ENCODE results near the gene NRG2.

The NRG2 gene

DNA sequence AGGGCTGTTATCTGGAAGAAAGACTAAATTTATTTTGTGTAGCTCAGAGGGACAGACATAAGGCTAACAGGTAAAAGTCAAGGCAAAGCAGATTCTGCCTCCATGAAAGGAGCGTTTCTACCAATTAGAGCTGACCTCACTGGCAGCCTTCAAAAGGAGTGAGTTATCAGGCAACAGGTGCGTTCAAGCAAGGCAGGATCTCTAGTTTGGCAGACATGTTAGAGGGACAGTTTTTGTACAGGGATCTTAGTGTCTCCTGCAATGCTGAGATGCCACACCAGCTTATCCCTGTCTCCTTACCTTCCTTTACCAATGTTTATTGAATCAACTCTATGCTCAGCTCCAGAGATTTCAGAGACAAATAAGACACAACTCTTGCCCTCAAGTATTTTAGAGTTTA, 73.8 kb downstream of the NRG2 start:
- TF ChIP-seq CTCF (IDR thresholded peaks at IDR 0.05; ENCODE audit: low read depth, low read length, missing control alignments), result no peak
- in situ Hi-C loops (cut with HindIII; ENCODE audit: low sequenced_read_pairs), result loop anchor here (25.0 kb wide), 1 partner anchor 182 kb away; the partner anchor contains the start of gene PSD2

GRCh38 chr5:139968547-139969261, 74.4 kb downstream of the NRG2 start:
- DNase-seq (ENCODE audit: low read depth), result peak; percentile 53
- no peak overlapping the region for H3K4me3 ChIP-seq (ENCODE audit: low read depth, low read length)
- TF ChIP-seq CTCF (IDR thresholded peaks at IDR 0.05; ENCODE audit: low read depth, low read length, missing control alignments), result peak; percentile 99
- in situ Hi-C loops (cut with HindIII; ENCODE audit: low sequenced_read_pairs), result loop anchor here (25.0 kb wide), 1 partner anchor 181 kb away; the partner anchor contains the start of gene PSD2

More for the DNA sequence above, 73.8 kb downstream of the NRG2 start:
- DNase-seq (ENCODE audit: low read depth), result no peak
- H3K4me3 ChIP-seq (ENCODE audit: low read depth, low read length), result no peak overlapping the region

- no peak overlapping the region for H3K4me3 ChIP-seq (ENCODE audit: low read depth, low read length)
- no peak for DNase-seq (ENCODE audit: low read depth)
- in situ Hi-C loops (cut with HindIII; ENCODE audit: low sequenced_read_pairs), result loop anchor here (25.0 kb wide), 1 partner anchor 180 kb away; the partner anchor contains the start of gene PSD2
- TF ChIP-seq CTCF (IDR thresholded peaks at IDR 0.05; ENCODE audit: low read depth, low read length, missing control alignments), result no peak
Measured at GRCh38 chr5:139967353-139967752, 75.7 kb downstream of the NRG2 start.

DNA sequence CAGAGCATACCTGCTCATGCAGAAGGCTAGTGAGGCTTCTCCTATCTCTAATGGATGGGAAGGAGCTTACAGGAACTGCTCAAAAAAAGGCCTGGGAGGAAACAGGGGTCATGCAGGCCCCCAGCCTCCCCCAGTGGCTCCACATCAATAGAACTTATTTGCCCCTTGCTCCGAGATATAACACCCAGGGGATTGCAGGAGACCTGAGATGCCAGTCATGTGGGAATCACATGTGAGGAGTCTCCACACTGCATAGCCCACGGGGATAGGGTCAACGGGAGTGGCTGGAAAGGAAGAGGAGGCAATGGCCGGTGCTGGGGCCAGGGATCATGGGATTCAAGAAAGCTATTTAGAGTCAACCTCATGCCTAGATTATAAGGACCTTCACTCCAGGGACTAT, 76.2 kb downstream of the NRG2 start:
- DNase-seq (ENCODE audit: low read depth), result no peak
- TF ChIP-seq CTCF (IDR thresholded peaks at IDR 0.05; ENCODE audit: low read depth, low read length, missing control alignments), result no peak
- no peak overlapping the region for H3K4me3 ChIP-seq (ENCODE audit: low read depth, low read length)
- in situ Hi-C loops (cut with HindIII; ENCODE audit: low sequenced_read_pairs), result loop anchor here (25.0 kb wide), 1 partner anchor 180 kb away; the partner anchor contains the start of gene PSD2

DNA sequence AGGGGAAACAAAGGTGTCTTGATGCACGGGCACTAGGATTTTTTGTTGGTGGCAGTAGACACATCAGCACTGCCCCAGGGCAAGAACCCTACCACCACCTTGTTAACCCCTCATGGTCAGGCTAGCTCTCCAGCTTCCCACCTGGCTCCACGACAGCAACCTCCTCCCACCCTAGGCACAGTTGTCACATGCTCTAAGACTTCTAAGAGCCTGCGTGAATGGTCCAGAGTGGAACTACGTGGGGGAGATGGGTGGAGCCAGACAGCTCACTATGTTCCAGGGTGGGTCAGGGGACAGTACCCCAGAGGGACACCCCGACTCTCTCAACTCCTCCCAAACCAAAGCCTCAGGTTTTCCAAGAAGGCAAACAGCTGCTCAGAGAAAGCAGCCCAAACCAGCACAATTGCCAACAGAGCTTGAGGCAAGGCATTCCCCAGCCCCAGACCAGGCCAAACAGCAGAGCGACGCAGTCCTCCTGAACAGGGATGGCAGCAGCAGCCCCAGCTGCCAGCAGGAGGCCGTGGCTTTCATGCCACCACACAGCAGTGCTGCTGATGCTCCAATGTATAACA, 78.0 kb downstream of the NRG2 start:
- no peak for TF ChIP-seq CTCF (IDR thresholded peaks at IDR 0.05; ENCODE audit: low read depth, low read length, missing control alignments)
- no peak overlapping the region for H3K4me3 ChIP-seq (ENCODE audit: low read depth, low read length)
- in situ Hi-C loops (cut with HindIII; ENCODE audit: low sequenced_read_pairs), result loop anchor here (25.0 kb wide), 1 partner anchor 178 kb away; the partner anchor contains the start of gene PSD2
- no peak for DNase-seq (ENCODE audit: low read depth)

GRCh38 chr5:139964266-139964993, 78.7 kb downstream of the NRG2 start:
- in situ Hi-C loops (cut with HindIII; ENCODE audit: low sequenced_read_pairs), result loop anchor here (25.0 kb wide), 1 partner anchor 177 kb away; the partner anchor contains the start of gene PSD2
- no peak for DNase-seq (ENCODE audit: low read depth)
- TF ChIP-seq CTCF (IDR thresholded peaks at IDR 0.05; ENCODE audit: low read depth, low read length, missing control alignments), result no peak
- H3K4me3 ChIP-seq (ENCODE audit: low read depth, low read length), result no peak overlapping the region
